ENCODE results near the gene RIOK1.

DNA sequence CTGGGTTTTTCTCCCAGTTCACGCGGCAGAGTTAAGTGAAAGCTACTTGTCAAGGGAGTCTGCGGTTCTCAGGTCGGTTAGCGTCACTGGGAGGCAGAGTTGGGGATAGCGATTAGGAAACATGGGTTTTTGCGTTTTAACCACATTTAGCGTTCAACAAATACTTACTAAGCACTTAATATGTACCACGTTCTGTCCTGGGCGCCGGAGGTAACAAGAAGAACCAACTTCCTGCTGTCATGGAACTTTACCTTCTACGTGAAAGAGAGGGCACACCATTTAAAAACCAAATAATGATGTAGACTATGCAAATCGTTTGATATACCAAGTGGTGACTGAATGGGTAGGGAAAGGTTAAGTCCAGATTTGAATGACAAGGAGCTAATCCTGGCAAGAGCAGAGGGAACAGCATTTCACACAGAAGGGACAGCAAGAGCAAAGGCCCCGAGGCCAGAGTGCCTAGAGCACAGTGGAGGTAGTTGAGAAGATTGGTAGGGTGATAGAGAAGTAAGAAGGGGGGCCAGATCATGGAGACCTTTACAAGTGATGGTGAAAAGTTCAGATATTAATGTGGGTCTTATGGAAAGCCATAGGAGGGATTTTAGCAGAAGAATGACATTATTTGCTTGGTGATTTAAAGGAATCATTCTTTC is 744 bp downstream of the RIOK1 start:
- TF ChIP-seq, protein P1, sequence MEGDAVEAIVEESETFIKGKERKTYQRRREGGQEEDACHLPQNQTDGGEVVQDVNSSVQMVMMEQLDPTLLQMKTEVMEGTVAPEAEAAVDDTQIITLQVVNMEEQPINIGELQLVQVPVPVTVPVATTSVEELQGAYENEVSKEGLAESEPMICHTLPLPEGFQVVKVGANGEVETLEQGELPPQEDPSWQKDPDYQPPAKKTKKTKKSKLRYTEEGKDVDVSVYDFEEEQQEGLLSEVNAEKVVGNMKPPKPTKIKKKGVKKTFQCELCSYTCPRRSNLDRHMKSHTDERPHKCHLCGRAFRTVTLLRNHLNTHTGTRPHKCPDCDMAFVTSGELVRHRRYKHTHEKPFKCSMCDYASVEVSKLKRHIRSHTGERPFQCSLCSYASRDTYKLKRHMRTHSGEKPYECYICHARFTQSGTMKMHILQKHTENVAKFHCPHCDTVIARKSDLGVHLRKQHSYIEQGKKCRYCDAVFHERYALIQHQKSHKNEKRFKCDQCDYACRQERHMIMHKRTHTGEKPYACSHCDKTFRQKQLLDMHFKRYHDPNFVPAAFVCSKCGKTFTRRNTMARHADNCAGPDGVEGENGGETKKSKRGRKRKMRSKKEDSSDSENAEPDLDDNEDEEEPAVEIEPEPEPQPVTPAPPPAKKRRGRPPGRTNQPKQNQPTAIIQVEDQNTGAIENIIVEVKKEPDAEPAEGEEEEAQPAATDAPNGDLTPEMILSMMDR (conservative IDR thresholded peaks at IDR 0.05) = 0 out of 2 replicates have a peak, but pooled peaks have one; percentile 9
- TF ChIP-seq EZH2 (IDR thresholded peaks at IDR 0.05; ENCODE audit: low read depth) = no peak
